Lung (tissue), 16 donors: ENCODE results near the gene PFN4. TPM values are rescaled to one million over a fixed set of nuclear protein-coding genes. Genes with fewer than 3 reads are reported as not detected.

Source experiments
- ATAC-seq: fragments of 200-7000 bp; cut with Tn5 transposase; one replicate; pipeline ENCODE4 v1.9.1; 2020; ENCODE audit warnings: moderate number of reproducible peaks; ENCODE audit not compliant: insufficient read depth, low FRiP score
- DNase-seq, 3 donors: peaks; one replicate each; pipeline ENCODE4 v3.0.0-alpha.2; 2013 to 2017
- H3K27ac ChIP-seq, 2 donors: one replicate each; pipeline ENCODE4 v1.5.1; 2013; ENCODE audit warnings: mild to moderate bottlenecking in 2 of 2, moderate library complexity in 2 of 2, control low read depth in 1 of 2, inconsistent platforms in 1 of 2, low read depth in 1 of 2, low read length in 1 of 2
- H3K27me3 ChIP-seq, 3 donors: one replicate each; pipeline ENCODE4 v1.5.1; 2013; ENCODE audit warnings: low read length in 2 of 3; ENCODE audit not compliant: control insufficient read depth in 3 of 3, insufficient read depth in 3 of 3
- H3K36me3 ChIP-seq, 4 donors: one replicate each; pipeline ENCODE4 v1.5.1; 2013; ENCODE audit warnings: low read length in 4 of 4, mild to moderate bottlenecking in 1 of 4, moderate library complexity in 1 of 4; ENCODE audit not compliant: control insufficient read depth in 4 of 4, insufficient read depth in 4 of 4
- H3K4me1 ChIP-seq, 5 donors: one replicate each; pipeline ENCODE4 v1.5.1; 2013; ENCODE audit warnings: low read length in 5 of 5, mild to moderate bottlenecking in 2 of 5, moderate library complexity in 1 of 5; ENCODE audit not compliant: control insufficient read depth in 5 of 5, insufficient read depth in 5 of 5
- H3K4me3 ChIP-seq: one replicate; pipeline ENCODE4 v1.5.1; 2013; ENCODE audit warnings: mild to moderate bottlenecking, control low read depth, moderate library complexity
- H3K9ac ChIP-seq, 2 donors: one replicate each; pipeline ENCODE4 v1.5.1; 2013; ENCODE audit warnings: low read length in 2 of 2, control low read depth in 1 of 2; ENCODE audit not compliant: insufficient read depth in 1 of 2
- H3K9me3 ChIP-seq, 4 donors: one replicate each; pipeline ENCODE4 v1.5.1; 2013; ENCODE audit warnings: low read length in 3 of 4, mild to moderate bottlenecking in 1 of 4, moderate library complexity in 1 of 4; ENCODE audit not compliant: control insufficient read depth in 4 of 4, insufficient read depth in 3 of 4
- CTCF ChIP-seq: IDR thresholded peaks from 2 replicates; pipeline ENCODE4 v1.5.1; 2012; ENCODE audit warnings: mild to moderate bottlenecking; ENCODE audit errors: control extremely low read depth, extremely low read depth
- WGBS, 2 donors: extraction: QIAGEN DNeasy Blood & Tissue Kit; methylation state at CpG; one replicate each; pipeline ENCODE4 v1.1.7; 2013; 5-methylcytosine and 5-hydroxymethylcytosine counted together
- long read RNA-seq, 5 donors: transcript quantifications; one replicate each; lab custom pipeline, GENCODE V29; 2026
- polyA plus RNA-seq, 2 donors: library from polyadenylated mRNA; stranded (reverse); fragments of 200-250 nt; gene quantifications; one replicate each; pipeline ENCODE4 v1.2.1, GENCODE V29; 2013
- total RNA-seq, 2 donors: library from RNA; depleted of rRNA in 1 of 2; stranded (reverse); fragments of >200 nt in 1 of 2; gene quantifications; one replicate each; pipeline ENCODE4 v1.2.1, GENCODE V29; 2014 to 2021
- donor health status: control.
- donor health status: control.
- donor health status: Bipolar disorder and iron deficiency.
- donor health status: healthy.
- donor health status: DM: yes; HTN: yes; CAD: no.

The PFN4 gene
- 1 to 10 TPM in 1 of 2 donors, under 1 TPM in 1; 0.49 to 1.9 TPM for total RNA-seq
- polyA plus RNA-seq = under 1 TPM; 0.66 to 0.98 TPM
- long read RNA-seq, donor 1, partial matches to known transcripts = 0 of 1 reads
- long read RNA-seq, donor 1, other reads (novel, unspliced or antisense) = 0 of 1 reads
- long read RNA-seq, donor 2 = 0 reads
- long read RNA-seq, donor 3 = 0 reads
- long read RNA-seq, donor 4 = 0 reads
- long read RNA-seq, donor 5, partial matches to known transcripts = 0 of 2 reads
- long read RNA-seq, donor 5, other reads (novel, unspliced or antisense) = 0 of 2 reads

GRCh38 chr2:24123195-24123921 is at the start of gene PFN4, which contains the start of gene FAM228B:
Gene PFN4 (minus strand): TSS chr2:24123334. CDS start chr2:24122535, 799 bp downstream.
Gene FAM228B (plus strand): TSS chr2:24123469. CDS start chr2:24124362, 893 bp downstream.
- Histone ChIP-seq H3K36me3 (peaks cover 0 to 6% (median 0%) of the 10 kb centered on the region in 4 donors), H3K27ac (peak within 1 kb of the TSS; percentile 95 to 97), H3K9me3 (peaks cover 0 to 3% (median 0%) of the 10 kb centered on the region in 4 donors), H3K4me3 (peak within 1 kb of the TSS; percentile 81), H3K4me1 (peaks cover 0 to 43% (median 6%) of the 10 kb centered on the region in 5 donors), H3K27me3 (no peaks in the 10 kb centered on the region), H3K9ac (peak within 1 kb of the TSS; percentile 87 to 89)
- WGBS, 2 donors = 0 to 1% methylated on average over 78 to 103 of the region's 103 CpGs
- peak; percentile 96 for ATAC-seq
- peak; percentile 90 to 94 (median 90) for DNase-seq
- TF ChIP-seq CTCF = no peak

- Histone ChIP-seq H3K36me3 (no peaks in the 10 kb centered on the region), H3K4me3 (no peak overlapping the region), H3K27ac (no peak overlapping the region), H3K9ac (no peak overlapping the region), H3K9me3 (no peaks in the 10 kb centered on the region), H3K27me3 (no peaks in the 10 kb centered on the region), H3K4me1 (no peaks in the 10 kb centered on the region)
- WGBS, 2 donors = 96 to 97% methylated on average over 5 of the region's 5 CpGs
- ATAC-seq (no peak), DNase-seq (no peak)
- no peak for TF ChIP-seq CTCF
Measured at GRCh38 chr2:24169023-24169422, 45.9 kb upstream of the PFN4 start.

- H3K9me3 ChIP-seq = no peaks in the 10 kb centered on the region
- H3K9ac ChIP-seq = no peak overlapping the region
- H3K27ac ChIP-seq = no peak overlapping the region
- no peaks in the 10 kb centered on the region for H3K4me1 ChIP-seq
- peak; percentile 38 for TF ChIP-seq CTCF
- DNase-seq (no peak), ATAC-seq (no peak)
- no peaks in the 10 kb centered on the region for H3K27me3 ChIP-seq
- H3K36me3 ChIP-seq = peaks cover 0 to 2% (median under 1%) of the 10 kb centered on the region in 4 donors
- WGBS, 2 donors = 53 to 61% methylated on average over 7 to 8 of the region's 8 CpGs
- no peak overlapping the region for H3K4me3 ChIP-seq
Measured at GRCh38 chr2:24164416-24164973, 41.4 kb upstream of the PFN4 start.
